ENCODE results near the gene NEURL2.
"Not testable (repeated sequence)": the region's sequence is repeated elsewhere in the genome, so short reads cannot be mapped to it uniquely, and the experiment has no call there.

The NEURL2 gene

GRCh38 chr20:45904583-45905504 is 13.8 kb upstream of the NEURL2 start:
- TF ChIP-seq, protein P1, sequence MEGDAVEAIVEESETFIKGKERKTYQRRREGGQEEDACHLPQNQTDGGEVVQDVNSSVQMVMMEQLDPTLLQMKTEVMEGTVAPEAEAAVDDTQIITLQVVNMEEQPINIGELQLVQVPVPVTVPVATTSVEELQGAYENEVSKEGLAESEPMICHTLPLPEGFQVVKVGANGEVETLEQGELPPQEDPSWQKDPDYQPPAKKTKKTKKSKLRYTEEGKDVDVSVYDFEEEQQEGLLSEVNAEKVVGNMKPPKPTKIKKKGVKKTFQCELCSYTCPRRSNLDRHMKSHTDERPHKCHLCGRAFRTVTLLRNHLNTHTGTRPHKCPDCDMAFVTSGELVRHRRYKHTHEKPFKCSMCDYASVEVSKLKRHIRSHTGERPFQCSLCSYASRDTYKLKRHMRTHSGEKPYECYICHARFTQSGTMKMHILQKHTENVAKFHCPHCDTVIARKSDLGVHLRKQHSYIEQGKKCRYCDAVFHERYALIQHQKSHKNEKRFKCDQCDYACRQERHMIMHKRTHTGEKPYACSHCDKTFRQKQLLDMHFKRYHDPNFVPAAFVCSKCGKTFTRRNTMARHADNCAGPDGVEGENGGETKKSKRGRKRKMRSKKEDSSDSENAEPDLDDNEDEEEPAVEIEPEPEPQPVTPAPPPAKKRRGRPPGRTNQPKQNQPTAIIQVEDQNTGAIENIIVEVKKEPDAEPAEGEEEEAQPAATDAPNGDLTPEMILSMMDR (IDR thresholded peaks at IDR 0.05; ENCODE audit: low read depth, low read length): no peak
- no peak overlapping the region for H3K4me3 ChIP-seq (ENCODE audit: low read depth, low read length)

GRCh38 chr20:45902199-45902701 is 11.2 kb upstream of the NEURL2 start:
- TF ChIP-seq, protein P1 (IDR thresholded peaks at IDR 0.05; ENCODE audit: low read depth, low read length): no peak
- H3K4me3 ChIP-seq (ENCODE audit: low read depth, low read length): no peak overlapping the region

DNA sequence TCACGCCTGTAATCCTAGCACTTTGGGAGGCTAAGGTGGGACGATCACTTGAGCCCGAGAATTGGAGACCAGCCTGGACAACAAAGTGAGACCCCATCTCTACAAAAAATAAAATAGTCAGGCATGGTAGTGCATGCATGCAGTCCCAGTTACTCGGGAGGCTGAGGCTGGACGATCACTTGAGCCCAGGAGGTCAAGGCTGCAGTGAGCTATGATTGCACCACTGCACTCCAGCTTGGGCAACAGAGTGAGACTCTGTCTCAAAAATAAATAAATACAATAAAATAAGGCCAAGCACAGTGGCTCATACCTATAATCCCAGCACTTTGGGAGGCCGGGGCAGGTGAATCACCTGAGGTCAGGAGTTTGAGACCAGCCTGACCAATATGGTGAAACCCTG is 10.3 kb upstream of the NEURL2 start:
- not testable (repeated sequence) for H3K4me3 ChIP-seq (ENCODE audit: low read depth, low read length)

DNA sequence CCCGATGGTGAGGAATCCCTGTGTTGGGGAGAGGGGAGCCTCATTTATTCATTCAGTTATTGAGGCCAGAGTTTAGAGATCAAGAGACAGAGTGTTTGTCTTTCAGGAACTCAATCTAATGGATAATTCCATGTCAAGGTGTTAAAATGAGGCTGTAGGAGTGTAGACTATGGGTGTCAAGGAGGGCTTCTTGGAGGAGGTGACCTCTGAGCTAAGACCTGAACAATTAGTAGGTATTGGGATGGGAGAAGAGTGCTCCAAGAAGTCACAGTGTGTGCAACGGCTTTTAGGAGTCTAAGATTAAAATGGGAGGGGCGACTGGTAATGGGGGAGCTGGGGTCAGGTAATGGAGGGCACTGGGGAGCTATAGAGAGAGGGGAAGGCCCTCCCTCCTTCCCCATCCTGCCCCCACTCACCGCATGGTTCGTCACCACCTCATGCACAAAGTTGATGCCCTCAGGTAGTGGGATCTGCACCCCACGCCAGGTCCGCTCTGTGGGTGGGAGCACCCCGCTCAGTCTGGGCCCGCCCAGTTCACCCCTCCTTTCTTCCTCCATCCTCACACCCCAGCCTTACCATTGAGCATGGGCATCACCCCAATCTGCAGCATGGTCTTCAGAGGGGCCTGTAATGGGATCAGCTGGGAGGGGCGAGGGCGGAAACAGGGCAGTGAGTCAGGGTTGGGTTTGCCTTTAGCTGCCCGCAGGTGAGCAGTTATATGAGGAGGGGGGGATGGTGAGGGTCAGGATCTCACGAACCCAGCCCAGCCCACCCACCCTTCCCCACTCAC is 8.2 kb upstream of the NEURL2 start:
- TF ChIP-seq, protein P1 (IDR thresholded peaks at IDR 0.05; ENCODE audit: low read depth, low read length): no peak
- H3K4me3 ChIP-seq (ENCODE audit: low read depth, low read length): no peak overlapping the region

GRCh38 chr20:45898285-45898684 is 7.3 kb upstream of the NEURL2 start:
- H3K4me3 ChIP-seq (ENCODE audit: low read depth, low read length): no peak overlapping the region
- TF ChIP-seq, protein P1 (IDR thresholded peaks at IDR 0.05; ENCODE audit: low read depth, low read length): no peak

- no peak overlapping the region for H3K4me3 ChIP-seq (ENCODE audit: low read depth, low read length)
- TF ChIP-seq, protein P1 (IDR thresholded peaks at IDR 0.05; ENCODE audit: low read depth, low read length): no peak
Measured at GRCh38 chr20:45897692-45898091, 6.7 kb upstream of the NEURL2 start.

- H3K4me3 ChIP-seq (ENCODE audit: low read depth, low read length): no peak overlapping the region
- TF ChIP-seq, protein P1 (IDR thresholded peaks at IDR 0.05; ENCODE audit: low read depth, low read length): no peak
Measured at GRCh38 chr20:45897289-45897688, 6.3 kb upstream of the NEURL2 start.
